Stomach (tissue), 9 donors: ENCODE measurements around the gene RSBN1L. TPM values are rescaled to one million over a fixed set of nuclear protein-coding genes. Genes with fewer than 3 reads are reported as not detected.

Experiments
- DNase-seq, 2 donors: peaks; one replicate each; pipeline versions ENCODE4 v3.0.0 to v3.0.0-alpha.2; 2013 to 2019
- H3K27ac ChIP-seq, 5 donors: fragments of 200-600 bp in 4 of 5; sonication (generic) in 4 of 5; one replicate each; pipeline ENCODE4 v1.5.1; 2013 to 2019; ENCODE audit warnings: mild to moderate bottlenecking in 1 of 5, moderate library complexity in 1 of 5
- H3K27me3 ChIP-seq, 3 donors: fragments of 200-600 bp; sonication (generic); one replicate each; pipeline ENCODE4 v1.5.1; 2017 to 2019; ENCODE audit warnings: mixed run types in 1 of 3
- H3K36me3 ChIP-seq, 4 donors: fragments of 200-600 bp; sonication (generic); 1 replicate in 3 of 4; 2 replicates in 1 of 4; pipeline ENCODE4 v1.5.1; 2016 to 2019
- H3K4me1 ChIP-seq, 4 donors: fragments of 200-600 bp; sonication (generic); one replicate each; pipeline ENCODE4 v1.5.1; 2016 to 2019
- H3K4me3 ChIP-seq, 4 donors: fragments of 200-600 bp; sonication (generic) in 3 of 4; one replicate each; pipeline ENCODE4 v1.5.1; 2016 to 2019; ENCODE audit warnings: mild to moderate bottlenecking in 1 of 4
- H3K9me3 ChIP-seq, 4 donors: fragments of 200-600 bp; sonication (generic); one replicate each; pipeline ENCODE4 v1.5.1; 2016 to 2019
- EP300 ChIP-seq: sonication (generic); formaldehyde crosslinking; IDR thresholded peaks from one replicate; pipeline ENCODE4 v1.6.1; 2017; ENCODE audit warnings: antibody characterized with exemption
- POLR2A ChIP-seq, 4 donors: fragments of 450-650 bp; IDR thresholded peaks; one replicate each; pipeline ENCODE4 v1.6.1; 2016; ENCODE audit warnings: antibody characterized with exemption in 4 of 4, control low read depth in 2 of 4, mild to moderate bottlenecking in 1 of 4, moderate library complexity in 1 of 4
- POLR2AphosphoS5 ChIP-seq, 3 donors: sonication (generic); formaldehyde crosslinking; IDR thresholded peaks; one replicate each; pipeline ENCODE4 v1.6.1; 2016; ENCODE audit warnings: antibody characterized with exemption in 3 of 3
- WGBS, 5 donors: extraction: QIAGEN DNeasy Blood & Tissue Kit in 3 of 5; methylation state at CpG; one replicate each; pipeline versions ENCODE4 v1.1.5 to v1.1.7; 2013 to 2018; 5-methylcytosine and 5-hydroxymethylcytosine counted together
- intact Hi-C: fragments of 100-400 bp; cut with DNase I; formaldehyde crosslinking; loops from one replicate; pipeline ENCODE4 v1.15.1; 2023; ENCODE audit warnings: low total_unique reads
- polyA plus RNA-seq, 3 donors: library from polyadenylated mRNA; stranded (reverse); fragments of 200-250 nt; gene quantifications; one replicate each; pipeline ENCODE4 v1.2.3, GENCODE V29; 2013
- total RNA-seq, 5 donors: library from RNA; depleted of rRNA; stranded (reverse); fragments of >200 nt; gene quantifications; one replicate each; pipeline versions ENCODE4 v1.1.0 to v1.2.3, GENCODE V29; 2014 to 2016
- TF ChIP-seq, protein P1 (sequence below), 7 experiments: fragments of 450-650 bp in 4 of 7; fragments of 200-600 bp in 3 of 7; sonication (generic) in 3 of 7; IDR thresholded peaks; one replicate each; pipeline ENCODE4 v1.5.1; 2016 to 2019; ENCODE audit warnings: antibody characterized with exemption in 7 of 7, control low read depth in 2 of 7, mild to moderate bottlenecking in 1 of 7
- donor health status: healthy with polysubstance abuse.
- donor health status: Bipolar disorder and iron deficiency.
- donor health status: healthy.

RSBN1L gene
- total and polyA plus RNA-seq, 8 donors: 4.2 to 68.3 (median 11.6) TPM

GRCh38 chr7:77693830-77694583 lies 2.3 kb upstream of the RSBN1L start:
- no peak for DNase-seq
- intact Hi-C loops: no loop called here
- Histone ChIP-seq H3K4me3 (peak overlapping the region; percentile 86 to 100 (median 91)), H3K27me3 (no peaks in the 10 kb centered on the region), H3K4me1 (peaks cover 43 to 74% (median 61%) of the 10 kb centered on the region in 4 donors), H3K9me3 (no peaks in the 10 kb centered on the region), H3K27ac (peak overlapping the region in 4 of 5 donors; percentile 17 to 99 (median 76)), H3K36me3 (peaks cover 0 to 10% (median 2%) of the 10 kb centered on the region in 4 donors)
- no peak for TF ChIP-seq EP300
- no peak for TF ChIP-seq POLR2AphosphoS5 (IDR thresholded peaks at IDR 0.05)
- no peak for TF ChIP-seq POLR2A (IDR thresholded peaks at IDR 0.05)
- TF ChIP-seq, protein P1, sequence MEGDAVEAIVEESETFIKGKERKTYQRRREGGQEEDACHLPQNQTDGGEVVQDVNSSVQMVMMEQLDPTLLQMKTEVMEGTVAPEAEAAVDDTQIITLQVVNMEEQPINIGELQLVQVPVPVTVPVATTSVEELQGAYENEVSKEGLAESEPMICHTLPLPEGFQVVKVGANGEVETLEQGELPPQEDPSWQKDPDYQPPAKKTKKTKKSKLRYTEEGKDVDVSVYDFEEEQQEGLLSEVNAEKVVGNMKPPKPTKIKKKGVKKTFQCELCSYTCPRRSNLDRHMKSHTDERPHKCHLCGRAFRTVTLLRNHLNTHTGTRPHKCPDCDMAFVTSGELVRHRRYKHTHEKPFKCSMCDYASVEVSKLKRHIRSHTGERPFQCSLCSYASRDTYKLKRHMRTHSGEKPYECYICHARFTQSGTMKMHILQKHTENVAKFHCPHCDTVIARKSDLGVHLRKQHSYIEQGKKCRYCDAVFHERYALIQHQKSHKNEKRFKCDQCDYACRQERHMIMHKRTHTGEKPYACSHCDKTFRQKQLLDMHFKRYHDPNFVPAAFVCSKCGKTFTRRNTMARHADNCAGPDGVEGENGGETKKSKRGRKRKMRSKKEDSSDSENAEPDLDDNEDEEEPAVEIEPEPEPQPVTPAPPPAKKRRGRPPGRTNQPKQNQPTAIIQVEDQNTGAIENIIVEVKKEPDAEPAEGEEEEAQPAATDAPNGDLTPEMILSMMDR (IDR thresholded peaks at IDR 0.05): no peak
- WGBS, 5 donors: 45 to 66% (median 63%) methylated on average over 14 of the region's 14 CpGs

- H3K27me3 ChIP-seq: no peaks in the 10 kb centered on the region
- intact Hi-C loops: no loop called here
- 0 to 2% (median 1%) methylated on average over 40 to 67 of the region's 67 CpGs for WGBS, 5 donors
- H3K36me3 ChIP-seq: no peaks in the 10 kb centered on the region
- peak overlapping the region; percentile 86 to 100 (median 91) for H3K4me3 ChIP-seq
- TF ChIP-seq POLR2AphosphoS5 (IDR thresholded peaks at IDR 0.05): peak in 1 of 3 donors; percentile 51
- no peak for TF ChIP-seq EP300
- no peaks in the 10 kb centered on the region for H3K9me3 ChIP-seq
- peak overlapping the region; percentile 94 to 99 (median 97) for H3K27ac ChIP-seq
- DNase-seq: peak; percentile 68 to 84
- peaks cover 40 to 72% (median 60%) of the 10 kb centered on the region in 4 donors for H3K4me1 ChIP-seq
Observed at GRCh38 chr7:77696643-77697534, 630 bp downstream of the RSBN1L start.

GRCh38 chr7:77697535-77697831 lies 1.2 kb downstream of the RSBN1L start:
- peak overlapping the region; percentile 94 to 99 (median 97) for H3K27ac ChIP-seq
- intact Hi-C loops: no loop called here
- 0 to 1% (median 0%) methylated on average over 10 of the region's 10 CpGs for WGBS, 5 donors
- peak overlapping the region; percentile 86 to 100 (median 91) for H3K4me3 ChIP-seq
- peaks cover 40 to 74% (median 64%) of the 10 kb centered on the region in 4 donors for H3K4me1 ChIP-seq
- H3K27me3 ChIP-seq: no peaks in the 10 kb centered on the region
- no peaks in the 10 kb centered on the region for H3K9me3 ChIP-seq
- TF ChIP-seq POLR2AphosphoS5 (IDR thresholded peaks at IDR 0.05): peak in 1 of 3 donors; percentile 14
- TF ChIP-seq, protein P1 (IDR thresholded peaks at IDR 0.05): no peak
- no peak for DNase-seq
- no peaks in the 10 kb centered on the region for H3K36me3 ChIP-seq

- Histone ChIP-seq H3K9me3 (no peaks in the 10 kb centered on the region), H3K4me3 (peak overlapping the region; percentile 86 to 100 (median 91)), H3K36me3 (no peaks in the 10 kb centered on the region), H3K27ac (peak overlapping the region in 4 of 5 donors; percentile 94 to 99 (median 96)), H3K4me1 (peaks cover 36 to 74% (median 62%) of the 10 kb centered on the region in 4 donors), H3K27me3 (no peaks in the 10 kb centered on the region)
- DNase-seq: no peak
- intact Hi-C loops: no loop called here
- TF ChIP-seq, protein P1 (IDR thresholded peaks at IDR 0.05): no peak
- TF ChIP-seq EP300 (no peak), POLR2A (IDR thresholded peaks at IDR 0.05) (no peak), POLR2AphosphoS5 (IDR thresholded peaks at IDR 0.05) (no peak)
Observed at GRCh38 chr7:77698042-77698625, 1.9 kb downstream of the RSBN1L start.
